SK-MEL-5 (cell line): ENCODE data around the gene IMMP2L. TPM values are rescaled to one million over a fixed set of nuclear protein-coding genes. Genes with fewer than 3 reads are reported as not detected.

Experiments used
- DNase-seq: peaks from one replicate; pipeline ENCODE4 v3.0.0-alpha.2; 2016; ENCODE audit warnings: low read depth, low spot score
- in situ Hi-C: cut with HindIII; loops from 2 replicates; pipeline ENCODE4 v1.10.0; 2016; ENCODE audit warnings: low sequenced_read_pairs, high pct_unique_total_duplicates, low pct_unique_long_range_greater_than_20kb
- total RNA-seq: library from RNA; depleted of rRNA; stranded (reverse); fragments of >200 nt; shearing (Covaris generic); gene quantifications from 2 replicates; pipeline ENCODE4 v1.2.3, GENCODE V29; 2014

Gene IMMP2L
- total RNA-seq, 1 experiment from 2014 or later: 58.2 TPM

DNA sequence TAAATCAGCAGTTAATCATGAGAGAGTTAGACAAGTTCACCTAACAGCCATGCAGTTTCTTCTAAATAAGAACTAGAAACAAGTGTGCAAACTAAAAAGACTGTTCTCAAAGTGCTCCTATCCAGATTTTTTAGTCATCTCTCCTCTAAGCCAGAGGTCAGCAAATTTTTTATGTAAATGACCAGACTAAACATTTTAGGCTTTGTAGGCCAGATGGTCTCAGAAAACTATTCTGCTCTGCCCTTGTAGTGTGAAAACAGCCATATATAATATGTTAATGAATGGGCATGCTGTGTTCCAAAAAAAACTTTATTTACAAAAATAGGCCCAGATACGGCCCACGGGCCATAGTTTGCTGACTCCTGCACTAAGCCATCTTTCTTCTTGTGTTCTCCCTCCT, 734.4 kb downstream of the IMMP2L start:
- no peak for DNase-seq
- in situ Hi-C loops: no loop called here

DNA sequence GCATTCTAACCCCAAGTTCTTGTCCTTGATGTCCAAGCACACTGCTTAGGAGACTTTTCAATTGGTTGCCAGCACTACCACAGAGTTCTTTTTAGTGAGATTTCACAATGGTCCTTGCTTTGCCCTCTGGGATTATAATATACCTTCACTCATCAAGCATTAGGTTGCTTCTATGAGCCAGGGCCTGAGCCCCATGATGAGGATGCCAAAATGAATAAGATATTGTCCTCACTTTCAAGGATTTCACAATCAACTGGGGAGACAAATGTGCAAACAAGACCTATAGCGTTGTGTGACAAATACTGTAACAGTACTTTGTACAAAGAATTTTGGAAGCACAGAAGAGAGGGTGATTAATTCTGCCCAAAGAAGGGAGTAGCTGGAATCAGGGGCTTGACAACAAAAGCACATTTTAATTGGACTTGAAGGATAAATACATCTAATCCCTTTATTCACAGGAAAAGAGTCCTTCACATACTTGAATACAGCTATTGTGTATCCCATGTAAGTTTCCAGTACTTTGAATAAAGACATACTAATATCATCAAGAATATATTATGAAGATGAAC, 734.9 kb downstream of the IMMP2L start:
- DNase-seq: peak; percentile 43
- in situ Hi-C loops: no loop called here

DNA sequence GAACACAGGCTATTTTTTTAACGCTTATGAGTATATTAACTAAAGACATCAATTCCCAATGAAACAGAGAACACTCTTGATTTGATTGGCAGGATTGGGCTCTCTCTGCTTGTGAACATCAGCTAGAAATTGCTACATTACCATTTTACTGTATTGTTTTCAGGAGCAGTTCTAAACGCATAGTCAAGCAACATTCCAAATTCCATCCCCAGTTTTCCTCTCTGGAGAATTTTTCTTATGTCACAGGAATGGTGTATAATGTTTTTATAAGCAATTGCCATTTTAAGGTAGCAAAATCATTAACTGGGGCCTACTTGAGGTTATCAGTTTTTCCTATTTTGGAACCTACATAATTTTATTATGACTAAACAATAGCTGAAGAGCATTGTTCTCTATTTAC, 748.3 kb downstream of the IMMP2L start:
- in situ Hi-C loops: no loop called here
- no peak for DNase-seq

- in situ Hi-C loops: no loop called here
- DNase-seq: no peak
Measured at GRCh38 chr7:110809832-110810231, 752.5 kb downstream of the IMMP2L start.

DNA sequence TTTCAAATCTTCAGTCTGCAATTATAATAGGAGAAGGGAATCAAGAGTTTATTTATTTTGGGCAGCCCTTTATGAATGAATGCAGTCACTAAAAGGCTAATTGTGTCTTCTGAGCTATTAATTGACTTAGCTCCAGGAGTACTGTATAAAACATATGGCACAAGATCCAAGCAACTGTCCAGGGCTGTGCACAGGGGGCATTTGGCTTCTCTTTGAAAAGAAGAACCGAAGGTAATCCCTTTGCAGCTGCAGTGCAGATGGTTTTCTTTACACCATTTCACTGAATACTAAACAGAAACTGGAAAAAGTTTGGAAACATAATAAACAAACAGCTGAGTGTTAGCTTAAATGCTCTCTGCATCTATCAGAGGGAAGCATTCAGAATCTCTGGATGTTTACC, 753.9 kb downstream of the IMMP2L start:
- DNase-seq: no peak
- in situ Hi-C loops: no loop called here

- in situ Hi-C loops: no loop called here
- DNase-seq: no peak
Measured at GRCh38 chr7:110804501-110804900, 757.8 kb downstream of the IMMP2L start.

- in situ Hi-C loops: no loop called here
- DNase-seq: no peak
Measured at GRCh38 chr7:110803602-110804143, 758.6 kb downstream of the IMMP2L start.

DNA sequence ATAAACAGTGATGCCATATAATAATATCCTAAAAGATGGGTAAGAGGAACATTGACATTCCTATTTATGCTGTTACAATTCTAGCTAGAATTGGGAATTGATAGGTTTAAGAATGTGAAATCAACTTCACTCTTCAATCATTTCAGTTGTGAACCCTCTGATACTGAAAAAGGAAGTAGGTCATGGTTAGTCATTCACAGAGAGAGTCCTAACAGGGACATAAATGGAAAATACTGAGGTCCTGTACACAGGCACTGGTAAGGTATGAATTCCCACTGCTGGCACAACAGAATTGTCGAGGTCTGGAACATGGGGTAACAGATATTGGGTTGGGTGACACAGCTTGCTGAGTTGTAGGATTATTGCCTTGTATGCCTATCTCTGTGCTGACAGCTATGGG, 760.8 kb downstream of the IMMP2L start:
- no peak for DNase-seq
- in situ Hi-C loops: no loop called here

GRCh38 chr7:110800984-110801383, 761.3 kb downstream of the IMMP2L start:
- in situ Hi-C loops: no loop called here
- no peak for DNase-seq

DNA sequence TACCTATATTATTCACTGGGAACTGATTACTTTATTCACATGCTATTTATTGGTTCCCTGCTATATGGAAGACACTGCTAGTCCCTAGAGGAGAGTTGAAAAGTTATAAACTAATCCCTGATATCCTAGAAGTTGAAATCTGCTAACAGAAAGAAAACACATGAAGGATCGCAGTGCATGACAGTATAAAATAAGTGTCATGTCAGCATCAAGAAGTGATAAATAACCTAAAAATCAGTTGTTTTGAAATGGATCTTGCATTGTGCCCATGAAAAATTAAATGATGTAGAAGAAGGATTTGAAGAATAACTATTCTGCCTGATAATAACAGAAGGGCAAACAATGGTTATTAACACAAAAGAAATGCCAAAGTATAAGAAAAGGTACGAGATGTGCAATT, 764.6 kb downstream of the IMMP2L start:
- in situ Hi-C loops: no loop called here

GRCh38 chr7:110790992-110791391, 771.3 kb downstream of the IMMP2L start:
- in situ Hi-C loops: no loop called here
- DNase-seq: no peak

More for the DNA sequence above, 764.6 kb downstream of the IMMP2L start:
- DNase-seq: no peak

DNA sequence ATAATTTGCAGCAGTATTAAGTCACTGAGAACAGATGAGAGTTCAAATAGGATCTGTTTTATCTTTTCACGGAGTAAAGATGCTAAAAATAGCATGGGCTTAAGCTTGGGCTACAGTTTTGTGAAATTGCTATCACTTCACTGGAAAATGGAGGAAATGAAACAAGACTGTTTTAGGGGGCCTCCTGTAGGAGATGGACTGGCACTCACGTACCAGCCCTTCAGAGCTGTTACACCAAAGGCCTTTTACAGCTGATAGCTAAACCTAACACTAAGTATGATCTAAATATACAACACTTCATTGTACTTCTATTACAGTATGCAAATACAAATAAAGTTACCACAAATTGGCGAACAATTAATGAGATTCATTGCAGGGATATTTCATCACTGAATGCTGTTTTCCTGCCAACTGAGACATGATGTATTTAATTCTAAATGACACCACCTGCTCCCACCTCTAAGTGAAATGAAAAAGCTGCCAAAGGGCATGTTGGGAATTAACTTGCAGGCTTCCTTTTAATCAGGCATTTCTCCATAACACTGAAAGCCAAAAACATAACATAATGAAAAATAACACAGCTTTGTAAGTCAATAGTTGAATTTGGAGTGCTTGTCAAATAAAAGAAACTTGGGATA, 775.8 kb downstream of the IMMP2L start:
- in situ Hi-C loops: no loop called here
- no peak for DNase-seq

DNA sequence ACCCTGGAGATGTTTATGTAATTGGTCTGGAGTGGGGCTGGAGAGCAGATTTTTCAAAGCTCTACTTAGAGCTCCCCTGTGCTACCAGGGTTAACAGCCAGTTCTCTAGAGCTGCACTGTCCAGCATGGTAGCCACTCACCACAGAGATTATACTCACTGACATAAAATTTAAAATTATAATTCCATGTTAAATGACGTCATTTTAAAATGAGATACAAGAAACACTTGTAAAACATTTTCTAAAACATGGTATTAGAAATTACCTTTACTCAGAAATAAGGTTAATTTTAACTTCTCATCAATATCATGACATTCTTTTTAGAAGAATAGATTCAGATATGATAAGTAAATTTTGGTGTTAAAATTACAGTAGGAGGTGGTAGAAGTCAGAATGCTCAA, 777.5 kb downstream of the IMMP2L start:
- in situ Hi-C loops: no loop called here
- DNase-seq: no peak

GRCh38 chr7:110780712-110781111, 781.6 kb downstream of the IMMP2L start:
- in situ Hi-C loops: no loop called here
- no peak for DNase-seq

DNA sequence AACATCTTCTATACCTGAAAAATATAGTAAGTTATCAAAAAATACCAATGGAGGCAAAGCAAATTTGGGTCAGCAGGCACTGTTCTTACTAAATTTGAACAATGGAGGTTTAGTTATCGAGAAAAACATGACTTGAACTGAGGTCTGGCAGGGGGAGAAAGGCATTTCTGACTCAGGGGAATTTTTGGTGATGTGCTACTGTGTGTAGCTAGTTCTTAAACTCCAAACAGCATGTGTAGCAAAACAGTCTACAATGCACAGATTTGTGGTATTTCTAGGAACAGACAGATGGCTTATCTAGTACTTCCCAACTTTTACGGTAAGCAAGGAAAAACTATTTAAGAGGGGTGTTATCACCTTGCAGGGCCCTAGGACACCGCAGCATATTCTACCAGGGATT, 783.0 kb downstream of the IMMP2L start:
- in situ Hi-C loops: no loop called here
- DNase-seq: no peak

GRCh38 chr7:110775046-110775445, 787.2 kb downstream of the IMMP2L start:
- no peak for DNase-seq
- in situ Hi-C loops: no loop called here

- no peak for DNase-seq
- in situ Hi-C loops: no loop called here
Measured at GRCh38 chr7:110774071-110774470, 788.2 kb downstream of the IMMP2L start.

GRCh38 chr7:110772615-110773014, 789.7 kb downstream of the IMMP2L start:
- in situ Hi-C loops: no loop called here
- DNase-seq: no peak

DNA sequence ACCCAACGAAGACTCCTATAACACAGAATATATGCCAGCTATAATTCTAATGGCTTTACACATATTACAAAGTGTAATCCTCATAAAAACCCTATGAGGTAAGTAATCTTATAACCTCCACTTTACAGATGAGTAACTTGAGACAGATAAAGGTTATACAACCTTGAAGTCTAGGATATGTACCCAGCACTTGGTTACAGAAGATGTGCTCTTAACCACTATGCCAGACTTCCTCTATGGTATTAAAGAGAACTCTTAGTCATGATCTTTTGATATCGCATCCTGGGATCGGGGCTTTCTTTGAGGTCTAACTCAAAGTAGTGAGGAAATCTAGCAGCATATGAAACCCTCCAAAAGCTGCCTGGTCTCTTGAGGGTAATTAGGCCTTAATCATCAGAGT, 790.6 kb downstream of the IMMP2L start:
- DNase-seq: no peak
- in situ Hi-C loops: no loop called here
